Stimulated activated CD4-positive, alpha-beta T cell treated with anti-CD3 and anti-CD28 coated beads, Interleukin-12 subunit alpha, Interleukin-12 subunit beta, amount 100 ng/mL, for 24 hours (primary cell): ENCODE measurements around the gene COLEC12.

Experiments
- DNase-seq, 2 experiments: peaks; one replicate each; pipeline ENCODE4 v3.0.0-alpha.2; 2020; ENCODE audit warnings: low read depth in 2 of 2

COLEC12 gene

DNA sequence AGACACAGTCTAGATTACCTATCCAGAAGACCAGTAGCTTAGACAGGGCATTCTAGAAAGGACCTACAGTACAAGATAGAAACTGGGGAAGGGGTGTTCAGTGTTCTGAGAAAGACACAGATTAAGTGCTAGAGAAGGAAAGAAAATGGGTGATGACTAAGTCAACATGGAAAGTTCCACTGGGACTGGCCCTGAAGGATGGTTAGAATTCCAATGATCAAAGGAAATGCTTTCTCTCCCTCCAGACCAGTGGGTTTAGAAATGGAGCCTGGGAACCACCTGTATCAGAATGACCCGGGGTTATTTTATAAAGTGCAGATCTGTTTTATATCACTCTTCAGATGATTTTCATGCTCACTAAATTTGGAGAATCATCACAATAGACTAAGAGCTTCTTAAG is 5.8 kb upstream of the COLEC12 start:
- no peak for DNase-seq

DNA sequence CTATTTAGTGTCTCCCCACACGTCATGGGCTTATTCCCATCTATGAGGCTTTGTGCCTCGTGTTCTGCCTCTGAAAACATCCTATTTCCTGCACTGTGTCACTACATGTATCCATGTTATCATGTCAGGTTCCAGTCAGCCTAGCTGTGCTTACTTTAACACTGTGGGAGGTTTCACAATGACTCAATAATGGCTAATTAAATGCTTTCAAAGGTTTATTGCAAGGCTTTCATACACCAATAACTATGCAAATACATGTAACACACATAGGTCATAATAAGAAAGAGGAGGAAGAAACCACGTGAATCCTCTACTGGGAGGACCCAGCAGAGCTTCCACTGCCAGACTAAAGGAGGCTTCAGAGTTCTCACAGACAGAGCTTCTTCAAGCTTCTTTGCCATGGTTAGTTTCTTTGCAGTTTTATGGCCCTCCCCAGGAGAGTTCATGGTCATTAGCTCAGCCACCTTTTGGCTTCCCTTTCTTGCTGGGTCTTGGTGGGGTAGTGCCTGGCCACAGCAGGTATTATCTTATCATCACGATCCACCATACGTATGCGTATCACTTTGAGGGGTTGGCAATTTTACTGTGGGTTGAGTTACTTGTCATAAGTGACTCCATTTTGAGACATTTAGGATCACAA is 5.1 kb upstream of the COLEC12 start:
- no peak for DNase-seq

DNA sequence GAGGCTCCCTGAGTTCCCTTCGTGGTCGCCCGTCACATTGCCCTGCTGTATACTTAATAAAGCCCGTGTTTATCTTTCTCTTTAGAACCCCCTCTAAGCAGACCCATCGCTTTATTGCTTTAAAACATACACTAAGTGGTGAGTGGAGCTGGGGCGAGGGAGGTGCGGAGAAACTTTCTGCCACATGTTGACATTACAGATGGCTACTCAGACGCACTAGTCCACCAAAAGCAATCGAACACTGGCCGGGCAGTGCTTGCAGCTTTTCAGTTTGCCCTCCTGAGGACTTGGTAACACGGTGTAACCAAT is 859 bp upstream of the COLEC12 start:
- DNase-seq: no peak

DNA sequence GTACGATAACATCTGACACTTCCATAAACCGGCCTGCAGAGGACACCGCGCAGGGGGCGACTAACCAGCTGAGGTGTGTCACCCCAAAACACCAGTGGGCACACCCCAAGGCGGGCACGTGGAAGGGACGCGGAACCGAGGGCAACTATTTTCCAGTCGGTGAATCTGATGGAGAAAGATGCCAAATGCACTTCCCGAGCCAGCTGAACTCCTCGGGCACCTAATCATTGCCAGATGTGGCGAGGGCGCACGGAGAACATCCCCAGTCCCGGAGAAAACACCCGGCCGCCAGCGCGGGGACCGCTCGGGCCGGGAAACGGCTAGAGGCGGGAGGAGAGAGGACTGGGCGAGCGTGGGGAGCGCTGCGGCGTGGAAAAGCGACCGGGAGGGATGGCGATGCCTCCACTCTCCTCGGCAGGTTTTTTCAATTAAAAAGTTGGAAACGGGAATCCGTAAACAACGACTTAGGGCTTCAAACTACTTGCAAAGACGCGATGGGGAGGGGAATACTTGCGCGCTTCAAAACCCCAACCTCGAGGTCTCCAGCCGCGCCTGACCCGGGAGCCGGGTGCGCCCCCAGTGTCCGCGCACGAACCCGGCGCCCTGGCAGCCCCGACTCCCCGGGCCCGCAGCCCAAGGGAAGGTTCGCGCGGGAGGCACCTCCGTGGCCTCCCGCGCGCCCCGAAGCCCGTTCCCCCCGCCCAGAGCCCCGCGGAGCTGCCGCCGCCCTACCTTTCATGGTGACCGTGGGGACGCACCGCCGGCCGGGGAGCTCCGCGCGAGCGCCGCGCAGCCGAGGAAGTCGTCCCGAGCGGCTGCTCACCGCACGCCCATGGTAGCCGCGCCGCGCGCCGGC is 497 bp downstream of the COLEC12 start:
- no peak for DNase-seq

DNA sequence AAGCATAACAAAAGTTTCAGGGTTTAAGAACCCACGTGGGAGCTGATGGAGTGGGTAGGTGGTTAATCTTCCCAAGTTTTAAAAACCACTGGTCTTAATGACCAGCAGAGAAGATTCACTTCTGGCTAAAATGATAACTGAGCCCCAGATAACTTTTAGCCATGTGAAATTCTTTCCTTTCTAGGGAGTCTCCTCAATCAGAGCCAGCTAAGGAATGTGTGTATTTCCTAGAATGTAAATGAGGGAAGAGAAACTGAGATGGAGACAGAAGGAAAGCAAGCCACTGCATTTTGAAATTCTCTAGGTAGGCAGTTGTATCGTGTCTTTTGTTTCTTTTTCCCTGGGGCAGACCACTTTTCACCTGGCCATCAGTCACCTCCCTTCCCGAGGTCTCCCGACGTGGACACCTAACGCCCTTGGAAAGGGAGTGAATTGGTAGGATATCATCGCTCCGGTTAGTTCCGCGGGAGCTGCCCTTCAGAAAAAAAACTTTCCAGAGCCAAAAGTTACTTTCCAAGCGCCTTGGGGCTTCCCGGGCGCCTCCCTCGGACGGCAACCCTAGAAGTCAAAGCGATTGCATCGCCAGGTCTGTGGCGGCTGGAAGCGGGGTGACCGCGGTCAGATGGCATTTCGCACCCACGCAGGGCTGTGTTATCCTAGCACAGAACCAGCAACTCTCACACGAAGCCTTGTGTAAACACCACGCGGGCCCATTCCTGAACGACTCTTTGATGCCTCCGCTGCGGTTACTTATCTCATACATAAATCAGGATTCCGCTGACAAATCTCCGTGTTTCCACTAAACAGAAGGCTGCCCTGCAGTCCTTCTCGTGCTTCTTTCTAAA is 1.3 kb downstream of the COLEC12 start:
- no peak for DNase-seq

DNA sequence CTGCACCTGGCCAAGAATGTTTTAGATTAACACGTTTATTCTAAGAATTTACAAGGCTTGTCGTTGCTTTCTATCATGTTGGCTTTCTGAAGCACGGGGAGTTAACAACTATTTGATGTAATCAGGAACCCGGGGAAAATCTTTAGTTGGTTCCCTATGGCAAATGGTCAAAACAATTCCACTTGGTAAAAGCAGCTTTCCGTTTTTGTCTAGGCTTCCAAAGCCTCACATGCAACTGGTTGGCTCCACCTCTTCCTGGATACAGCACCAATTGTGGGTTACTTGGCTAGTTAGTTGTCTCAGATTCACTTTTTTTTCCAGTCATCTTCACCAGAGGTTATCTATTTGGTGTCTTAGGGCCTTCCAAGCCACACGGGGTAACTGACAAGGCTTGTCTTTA is 2.8 kb downstream of the COLEC12 start:
- no peak for DNase-seq

DNA sequence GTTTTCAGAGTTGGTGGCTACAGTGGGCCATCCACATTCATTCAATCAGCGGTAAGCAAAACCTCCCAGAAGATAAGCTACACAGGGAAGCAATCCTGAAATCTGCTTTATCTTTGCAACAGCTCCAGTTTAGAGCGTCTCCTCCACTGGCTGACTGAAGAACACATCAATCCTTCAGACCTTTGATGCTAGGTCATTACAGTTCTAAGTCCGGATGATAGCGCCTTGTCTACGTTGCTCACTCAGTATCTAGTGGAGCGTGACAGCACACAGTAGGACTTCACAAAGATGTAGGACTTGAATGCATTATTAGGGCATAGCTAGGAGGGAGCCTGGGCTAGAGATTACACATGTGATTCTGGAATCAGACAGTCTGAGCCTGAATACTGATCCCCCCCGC is 5.0 kb downstream of the COLEC12 start:
- DNase-seq: no peak

DNA sequence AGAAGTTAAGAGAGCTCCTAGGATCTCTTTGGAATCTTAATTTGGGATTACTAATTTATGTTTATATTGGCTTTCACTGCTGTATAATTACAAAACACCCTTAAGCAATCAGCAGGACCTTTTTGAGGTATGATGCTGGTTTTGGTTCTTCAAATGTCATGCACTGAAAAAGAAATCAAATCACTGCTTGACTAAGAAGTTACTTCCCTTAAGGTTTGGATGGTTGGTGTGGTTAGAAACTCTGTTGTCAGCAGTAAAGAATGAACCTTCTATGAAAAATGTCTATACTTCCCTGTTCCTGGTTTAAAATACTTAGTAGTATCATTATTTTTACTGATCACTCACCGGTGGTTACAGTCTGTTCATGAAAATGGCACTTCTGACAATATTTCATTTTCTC is 5.5 kb downstream of the COLEC12 start:
- DNase-seq: no peak

DNA sequence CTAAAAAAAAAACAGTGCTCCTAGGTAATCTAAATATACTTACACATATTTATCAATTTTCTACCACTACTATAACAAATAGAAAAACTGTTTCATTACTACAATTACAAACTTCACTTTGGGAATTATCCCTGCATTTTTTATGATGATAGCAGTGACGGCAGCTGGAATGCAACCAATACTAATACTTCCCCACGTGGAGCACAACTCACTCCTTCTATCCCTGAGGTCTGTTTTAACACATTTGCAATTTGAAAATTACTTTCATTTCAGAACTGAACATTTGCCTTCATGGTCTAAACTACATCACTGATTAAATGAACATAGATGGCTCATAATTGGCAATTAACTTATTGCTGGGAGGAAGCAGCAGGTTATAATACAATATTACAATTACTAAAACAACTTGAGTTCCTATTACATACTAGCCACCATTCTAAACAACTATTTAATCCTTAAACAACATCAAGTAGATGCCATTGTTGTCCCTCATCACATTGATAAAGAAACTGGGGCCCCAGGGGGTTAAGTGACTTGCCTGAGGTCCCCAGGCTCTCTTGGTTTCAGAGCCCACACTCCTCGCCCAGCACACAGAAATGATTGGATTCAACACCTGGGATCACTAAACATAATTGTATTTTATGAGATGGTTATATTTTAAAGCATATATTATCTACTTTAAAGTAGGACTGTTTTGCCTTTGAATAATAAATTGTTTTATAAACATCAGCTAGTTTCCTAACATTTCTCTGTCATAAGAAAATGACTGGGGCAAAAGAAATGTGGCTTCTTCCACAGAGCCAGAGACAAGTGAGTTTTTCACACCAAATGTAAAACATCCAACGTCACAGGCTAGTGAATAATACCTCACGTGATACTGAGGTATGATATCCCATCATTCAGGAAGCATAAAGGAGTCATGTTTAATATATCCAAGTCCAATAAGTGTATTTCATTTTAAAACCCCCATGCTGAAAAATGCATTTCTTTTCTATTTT is 6.2 kb downstream of the COLEC12 start:
- DNase-seq: no peak

DNA sequence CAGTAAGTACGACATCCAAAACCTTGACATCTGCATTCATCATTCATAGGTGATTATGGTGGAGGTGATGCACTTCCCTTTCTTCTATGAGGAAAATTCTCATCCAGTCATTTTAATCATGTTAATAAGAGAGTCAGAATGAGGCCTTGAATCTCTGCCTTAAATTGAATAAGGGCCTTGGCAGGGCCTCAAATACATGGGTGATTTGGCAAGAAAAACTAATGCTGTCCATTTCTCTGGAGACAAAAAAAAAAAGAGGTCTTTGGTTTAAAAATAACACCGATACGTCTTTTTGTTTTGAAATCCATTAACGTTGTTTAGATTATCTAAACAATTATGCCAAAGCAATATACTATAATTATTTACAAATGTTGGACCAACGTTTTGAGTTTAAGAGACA is 8.1 kb downstream of the COLEC12 start:
- no peak for DNase-seq

DNA sequence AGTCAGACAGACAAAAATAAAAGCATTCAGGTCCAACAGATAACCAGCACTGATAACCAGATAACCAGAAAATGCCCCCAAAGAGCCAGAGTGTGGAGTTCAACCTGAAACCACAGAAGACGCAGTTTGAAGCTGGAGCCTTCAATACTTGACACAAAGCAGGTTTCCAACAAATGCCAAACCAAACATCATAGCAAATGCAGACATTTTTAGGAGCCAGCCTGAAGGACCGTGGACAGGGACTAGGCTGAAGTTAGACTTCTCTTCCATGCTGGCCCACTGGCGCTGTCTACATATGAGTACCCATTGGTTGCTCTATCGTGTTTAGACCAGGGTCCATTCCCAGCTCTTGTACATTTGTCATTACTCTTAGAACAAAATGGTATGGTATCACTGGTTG is 9.9 kb downstream of the COLEC12 start:
- no peak for DNase-seq

DNA sequence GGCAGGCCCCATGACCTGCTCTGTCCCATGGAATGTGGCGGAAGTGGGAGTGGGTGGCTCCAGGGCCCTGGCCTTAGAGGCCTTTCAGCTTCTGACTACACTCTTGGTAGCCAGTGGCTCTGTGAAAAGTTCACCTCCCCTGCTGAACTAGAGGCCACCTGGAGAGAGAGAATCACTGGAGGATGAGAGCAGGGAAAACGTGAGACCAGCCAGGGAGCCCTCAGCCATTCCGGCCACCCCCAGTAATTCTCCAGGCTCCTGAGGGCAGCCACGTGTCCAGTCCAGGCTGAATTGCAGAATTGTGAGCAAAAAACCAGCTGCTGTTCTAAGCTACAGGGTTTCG is 10.5 kb downstream of the COLEC12 start:
- no peak for DNase-seq

DNA sequence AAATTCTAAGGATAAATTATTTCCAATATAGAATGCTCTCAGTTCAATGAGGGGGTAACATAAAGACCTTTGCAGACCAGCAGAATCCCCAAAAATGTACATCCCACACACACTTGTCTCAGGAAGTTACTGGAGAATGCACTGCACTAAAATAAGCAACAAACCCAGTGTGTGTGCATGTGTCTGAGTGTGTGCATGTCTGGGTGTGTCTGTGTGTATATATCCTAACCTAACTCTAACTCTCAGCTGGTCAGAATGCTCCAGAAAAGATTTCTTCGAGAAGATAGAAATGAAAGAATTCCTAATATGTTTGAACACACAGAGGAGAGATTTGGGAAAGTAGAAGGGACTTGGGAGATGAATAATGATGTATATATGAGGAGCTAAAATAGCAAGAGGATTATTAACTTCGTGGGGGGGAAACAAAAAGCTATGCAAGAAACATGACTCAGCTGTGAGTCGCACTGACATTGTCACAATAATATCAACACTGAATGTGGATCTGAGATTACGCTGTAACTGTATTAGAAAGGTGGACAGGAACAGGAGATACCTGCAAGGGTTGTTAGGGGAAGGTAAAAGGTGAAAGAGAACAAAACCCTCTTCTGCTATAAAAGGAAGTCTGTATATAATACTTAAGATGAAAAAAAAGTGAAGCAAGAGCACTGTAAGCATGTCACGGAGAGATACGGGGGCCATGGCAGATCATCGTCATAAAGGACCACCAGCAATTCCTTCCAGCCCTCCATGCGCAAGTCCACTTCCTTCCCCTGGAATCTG is 11.1 kb downstream of the COLEC12 start:
- no peak for DNase-seq

DNA sequence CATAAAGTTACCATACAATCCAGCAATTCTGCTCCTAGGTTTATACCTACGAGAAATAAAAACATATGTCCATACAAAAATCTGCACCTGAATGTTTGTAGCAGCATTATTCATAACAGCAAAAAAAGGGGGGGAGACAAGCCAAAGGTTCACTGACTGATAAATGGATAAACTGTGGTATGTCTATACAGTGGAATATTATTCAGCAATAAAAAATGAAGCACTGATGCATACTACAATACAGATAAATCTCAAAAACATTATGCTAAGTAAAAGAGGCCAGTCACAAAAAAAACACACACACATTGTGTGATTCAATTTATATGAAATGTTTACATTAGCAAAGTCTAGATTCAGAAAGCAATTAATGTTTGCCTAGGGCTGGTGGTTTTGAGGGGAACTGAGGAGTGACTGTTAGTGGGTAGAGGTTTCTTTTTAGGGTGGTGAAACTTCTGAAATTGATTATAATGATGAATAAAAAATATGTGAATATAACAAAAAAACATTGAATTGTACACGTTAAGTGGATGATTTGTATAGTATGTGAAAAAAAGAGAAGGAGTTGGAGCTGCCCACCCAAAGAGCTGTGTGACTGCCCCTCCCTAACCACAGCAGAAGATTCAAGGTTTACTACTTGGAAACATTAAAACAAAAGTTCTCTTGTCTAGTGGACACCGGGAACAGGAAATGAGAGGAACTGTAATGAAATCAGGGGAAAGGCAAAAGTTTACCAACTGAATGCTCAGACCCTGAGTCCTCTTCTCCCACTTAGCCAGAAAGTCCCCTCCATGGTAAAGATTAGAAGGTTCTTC is 13.4 kb downstream of the COLEC12 start:
- DNase-seq: no peak

DNA sequence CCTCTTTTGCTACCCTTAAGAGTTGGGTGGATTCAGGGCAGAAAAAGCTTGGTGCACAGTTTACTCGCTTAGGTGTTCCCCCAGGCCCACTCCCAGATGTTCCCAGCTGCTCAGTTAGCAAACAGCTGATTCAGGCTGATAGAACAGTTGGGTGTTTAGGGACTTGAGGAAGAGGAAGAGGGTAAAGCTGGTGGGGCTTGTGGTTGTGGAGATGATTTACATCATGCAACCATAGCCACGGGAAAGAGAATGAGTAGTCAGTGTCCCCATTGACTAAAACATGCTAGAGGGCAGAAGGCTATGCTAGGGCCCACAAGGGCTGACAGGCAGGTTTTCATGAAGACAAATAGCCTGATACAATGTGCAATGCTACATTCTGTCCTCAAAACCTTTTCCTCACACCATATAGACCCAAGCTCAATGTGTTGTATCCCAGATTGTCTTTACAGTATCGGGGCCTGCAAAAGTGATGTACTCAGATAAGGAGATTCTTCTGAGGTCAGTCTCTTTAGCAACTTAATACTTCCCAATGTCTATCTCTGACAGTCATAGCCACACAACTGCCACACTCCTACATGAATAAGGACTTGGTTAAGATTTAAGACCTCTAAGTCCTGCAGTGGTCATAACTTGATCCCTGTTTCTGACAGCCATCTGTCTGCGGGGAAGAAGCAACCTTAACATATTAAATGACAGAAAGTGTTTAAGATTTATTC is 15.6 kb downstream of the COLEC12 start:
- DNase-seq: no peak

DNA sequence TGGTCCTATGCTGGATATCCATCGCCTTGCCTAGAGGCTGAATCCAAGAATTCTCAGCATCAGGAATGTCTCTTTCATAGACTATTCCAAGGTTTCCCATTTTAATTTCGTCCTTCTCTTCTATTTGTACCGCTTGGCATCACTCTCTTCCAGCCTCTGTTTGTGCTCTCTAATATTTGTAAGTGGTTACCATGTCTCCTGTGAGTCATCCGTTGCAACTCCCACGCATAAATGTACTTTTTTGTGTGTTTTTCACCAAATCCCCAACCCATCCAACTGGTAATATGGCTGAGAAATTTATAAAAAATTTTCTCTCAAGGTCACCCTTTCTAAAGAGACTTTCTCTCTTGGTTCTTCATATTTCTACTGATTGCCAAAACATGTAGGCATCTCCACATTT is 21.8 kb downstream of the COLEC12 start:
- no peak for DNase-seq

DNA sequence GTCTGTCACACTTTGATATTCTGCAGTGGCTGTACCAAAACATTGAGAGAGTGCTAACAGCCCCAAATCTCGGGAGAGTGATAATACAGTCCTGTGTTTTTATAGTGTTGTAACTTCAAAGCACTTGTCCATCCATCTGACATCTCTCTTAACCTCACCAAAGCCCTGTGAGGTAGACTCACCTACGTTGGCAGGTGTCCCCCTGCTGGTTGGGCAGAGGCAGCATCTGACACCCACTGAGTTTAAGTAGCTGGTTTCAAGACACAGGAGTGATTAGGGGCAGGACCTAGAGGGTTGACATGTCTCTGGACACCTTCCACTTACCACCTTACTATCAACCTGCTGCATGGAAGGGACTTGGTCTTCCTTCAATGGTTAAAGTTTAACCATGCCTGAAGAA is 22.9 kb downstream of the COLEC12 start:
- DNase-seq: no peak

DNA sequence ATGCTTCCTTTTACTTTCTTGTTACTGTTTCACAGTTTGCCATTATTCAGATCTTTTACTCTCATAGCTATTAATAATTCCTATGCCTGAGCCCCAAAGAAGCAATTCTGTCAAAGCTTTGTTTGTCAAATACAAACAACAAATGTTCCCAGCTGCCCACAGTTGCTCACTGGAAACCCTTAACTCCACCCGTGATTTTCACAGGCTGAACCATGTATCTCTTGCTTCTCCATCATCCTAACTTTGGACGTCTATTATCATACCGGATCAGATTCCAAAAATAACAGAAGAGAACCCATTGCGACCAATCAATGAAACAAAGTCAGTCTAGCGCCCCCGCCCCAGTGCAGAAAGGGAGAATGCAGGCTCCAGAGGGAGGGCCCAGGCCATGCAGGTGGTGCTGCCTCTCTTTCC is 24.2 kb downstream of the COLEC12 start:
- no peak for DNase-seq
